Stimulated activated CD8-positive, alpha-beta memory T cell treated with anti-CD3 and anti-CD28 coated beads, Interleukin-7, amount 100 ng/mL, for 4 hours (primary cell): ENCODE data around the gene PAK4.

Source experiments
- DNase-seq, 2 donors: peaks; one replicate each; pipeline ENCODE4 v3.0.0-alpha.2; 2020; ENCODE audit warnings: low read depth in 2 of 2

The PAK4 gene

DNA sequence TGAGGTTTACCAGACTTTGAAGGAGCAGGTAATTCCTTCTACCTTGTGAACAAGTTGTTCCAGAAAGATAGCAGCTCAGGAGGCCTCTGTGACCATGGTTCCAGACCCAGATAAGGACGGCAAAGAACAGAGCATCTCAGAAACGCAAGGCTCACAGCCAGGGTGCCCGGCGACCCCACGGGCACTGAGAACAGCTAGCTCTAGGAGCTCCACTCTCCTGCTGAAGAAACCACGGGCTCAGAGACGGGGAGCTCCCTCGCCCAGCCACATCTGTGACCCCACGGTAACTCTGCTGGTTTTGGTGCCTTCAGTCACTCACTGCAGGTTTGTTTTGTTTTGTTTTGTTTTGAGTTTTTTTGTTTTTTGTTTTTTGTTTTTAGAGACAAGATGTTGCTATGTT is 55.2 kb downstream of the PAK4 start:
- DNase-seq: no peak

DNA sequence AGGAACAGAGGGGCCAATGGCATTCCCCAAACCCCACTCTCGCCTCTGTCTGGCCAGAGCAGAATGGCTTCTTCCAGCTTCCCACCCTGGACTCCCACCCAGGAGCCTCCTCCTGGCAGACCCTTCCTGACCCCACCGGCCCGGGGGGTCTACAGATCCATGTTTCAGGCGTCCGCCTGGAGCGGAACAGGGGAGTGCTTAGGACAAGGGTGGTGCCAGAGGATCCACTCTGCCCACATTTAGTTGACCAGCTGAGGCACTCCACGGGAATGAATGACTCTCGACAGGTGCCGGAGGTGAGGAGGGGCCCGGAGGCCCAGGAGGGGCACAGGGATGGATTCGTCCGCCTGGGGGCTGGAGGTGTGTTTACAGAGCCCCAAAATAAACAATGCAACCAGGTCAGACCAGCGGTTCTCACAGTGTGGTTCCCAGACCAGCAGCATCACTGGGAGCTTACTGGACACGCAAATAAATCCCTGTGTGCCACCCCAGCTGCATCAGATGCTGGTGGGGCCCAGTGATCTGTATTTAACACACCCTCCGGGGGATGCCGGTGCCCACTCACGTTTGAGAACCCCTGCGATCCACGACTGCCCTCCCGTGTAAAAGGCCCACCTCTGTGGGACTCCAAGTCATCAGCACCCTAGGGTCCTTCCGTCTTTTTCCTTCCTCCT is 56.1 kb downstream of the PAK4 start:
- no peak for DNase-seq

DNA sequence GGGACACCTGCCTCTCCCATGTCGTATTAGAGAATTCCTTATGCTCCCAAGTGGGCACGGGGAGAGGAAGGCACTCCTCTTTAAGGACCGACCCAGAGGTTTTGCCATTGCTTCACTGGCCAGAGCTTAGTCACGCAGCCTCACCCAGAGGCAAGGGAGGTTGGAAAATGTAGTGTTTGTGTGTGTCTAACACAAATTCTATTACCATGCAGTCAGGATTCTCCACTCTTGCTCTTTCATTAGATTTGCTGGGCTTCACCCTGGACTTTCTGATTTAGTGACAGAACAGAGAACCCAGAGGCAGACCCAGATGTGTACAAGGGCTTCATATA is 56.6 kb downstream of the PAK4 start:
- DNase-seq: no peak

DNA sequence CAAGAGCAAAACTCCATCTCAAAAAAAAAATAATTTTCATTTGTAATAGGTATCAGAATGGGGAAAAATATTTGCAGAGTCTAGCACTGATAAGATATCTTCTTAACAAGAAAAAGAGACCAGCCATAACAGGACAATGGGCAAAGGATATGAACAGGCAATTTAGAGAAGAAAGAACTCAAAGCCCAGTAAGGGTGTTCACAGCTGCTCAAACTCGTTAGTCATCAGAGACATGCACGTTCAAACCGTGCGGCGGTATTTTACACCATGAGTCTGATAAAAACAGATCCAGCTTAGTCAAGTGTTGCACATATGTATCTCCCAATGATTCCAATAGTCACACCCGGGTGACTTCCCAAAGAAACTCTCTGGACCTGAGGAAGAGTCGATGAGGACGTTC is 57.5 kb downstream of the PAK4 start:
- DNase-seq: no peak

DNA sequence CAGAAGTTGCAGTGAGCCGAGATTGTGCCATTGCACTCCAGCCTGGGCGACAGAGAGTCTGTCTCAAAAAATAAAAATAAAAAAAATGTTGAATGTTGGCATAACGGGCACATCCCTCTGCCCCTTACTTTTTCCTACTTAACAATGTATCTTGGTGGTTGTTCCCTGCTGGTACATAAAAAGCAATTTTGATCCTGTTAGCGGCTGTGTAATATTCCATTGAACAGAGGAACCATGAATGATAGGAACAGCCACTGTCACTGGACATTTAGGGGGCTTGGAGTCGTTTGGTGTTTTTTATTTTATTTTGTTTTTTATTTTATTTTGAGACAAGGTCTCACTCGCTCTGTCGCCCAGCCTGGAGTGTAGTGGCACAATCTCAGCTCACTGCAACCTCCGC is 60.8 kb downstream of the PAK4 start:
- DNase-seq: no peak

DNA sequence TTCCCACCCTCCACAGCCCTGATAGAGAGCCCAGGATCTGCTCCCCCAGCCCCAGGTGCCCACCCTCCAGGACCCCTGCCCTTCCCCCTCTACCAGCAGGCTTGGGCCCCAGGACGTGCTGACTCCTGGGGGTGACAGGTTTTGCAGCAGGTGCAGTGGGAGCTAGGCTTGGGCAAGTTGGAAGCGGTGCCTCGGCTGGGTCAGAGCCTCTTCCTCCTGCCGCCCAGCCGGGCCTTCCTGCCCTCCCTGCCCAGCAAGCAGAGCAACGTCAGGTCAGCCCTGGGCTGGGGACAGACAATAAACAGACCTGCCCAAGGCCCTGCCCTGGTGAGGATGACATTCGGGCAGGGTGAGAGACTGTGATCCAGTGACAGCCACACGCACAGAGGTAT is 62.0 kb downstream of the PAK4 start:
- no peak for DNase-seq

DNA sequence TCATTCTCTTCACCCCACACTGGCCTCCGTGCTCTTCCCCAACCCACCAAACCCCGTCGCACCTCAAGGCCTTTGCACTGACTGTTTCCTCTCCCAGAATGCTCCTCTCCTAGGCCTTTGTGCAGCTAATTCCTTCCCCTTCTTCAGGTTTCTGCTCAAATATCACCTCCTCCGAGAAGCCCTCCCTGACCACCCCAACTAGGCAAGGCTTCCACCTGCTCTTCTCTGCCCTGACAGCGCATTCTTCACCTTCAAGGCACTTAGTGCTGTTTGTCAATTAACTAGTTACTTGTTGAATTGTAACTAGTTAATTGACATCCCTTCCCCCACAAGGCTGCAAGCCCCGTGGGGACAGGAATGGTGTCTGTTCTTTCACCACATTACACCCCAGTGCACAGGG is 63.4 kb downstream of the PAK4 start:
- no peak for DNase-seq

DNA sequence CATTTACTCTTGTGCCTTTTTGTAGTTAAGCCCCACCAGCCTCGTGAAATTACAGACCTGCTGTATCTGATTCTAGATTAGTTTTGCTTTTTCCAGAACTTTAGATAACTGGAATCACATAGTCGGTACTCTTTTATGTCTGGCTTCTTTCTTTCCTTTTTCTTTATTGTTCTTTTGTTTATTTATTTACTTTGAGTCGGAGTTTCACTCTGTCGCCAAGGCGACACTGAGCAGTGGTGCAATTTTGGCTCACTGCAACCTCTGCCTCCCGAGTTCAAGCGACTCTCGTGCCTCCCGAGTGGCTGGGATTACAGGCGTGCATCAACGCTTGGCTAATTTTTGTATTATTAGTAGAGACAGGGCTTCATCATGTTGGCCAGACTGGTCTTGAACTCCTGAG is 65.2 kb downstream of the PAK4 start:
- DNase-seq: no peak

DNA sequence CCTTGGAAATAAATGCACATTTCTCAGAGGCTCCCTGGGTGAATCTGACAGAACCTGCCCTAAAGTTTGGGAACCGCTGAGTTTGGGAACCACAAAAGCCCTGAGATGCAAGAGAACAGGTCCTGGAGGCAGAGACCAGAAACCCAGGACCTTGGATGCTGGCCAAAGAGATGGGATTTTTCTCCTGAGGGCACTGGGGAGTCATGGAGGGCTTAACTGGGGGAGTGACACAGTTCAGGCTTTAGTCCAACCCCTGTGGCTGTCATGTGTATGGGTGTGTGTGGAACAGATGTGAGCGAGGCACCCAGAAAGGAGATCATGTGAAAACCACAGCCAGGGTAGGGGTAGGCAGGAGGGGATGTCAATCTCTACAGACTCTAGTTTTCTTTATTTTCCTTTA is 67.3 kb downstream of the PAK4 start:
- DNase-seq: no peak

DNA sequence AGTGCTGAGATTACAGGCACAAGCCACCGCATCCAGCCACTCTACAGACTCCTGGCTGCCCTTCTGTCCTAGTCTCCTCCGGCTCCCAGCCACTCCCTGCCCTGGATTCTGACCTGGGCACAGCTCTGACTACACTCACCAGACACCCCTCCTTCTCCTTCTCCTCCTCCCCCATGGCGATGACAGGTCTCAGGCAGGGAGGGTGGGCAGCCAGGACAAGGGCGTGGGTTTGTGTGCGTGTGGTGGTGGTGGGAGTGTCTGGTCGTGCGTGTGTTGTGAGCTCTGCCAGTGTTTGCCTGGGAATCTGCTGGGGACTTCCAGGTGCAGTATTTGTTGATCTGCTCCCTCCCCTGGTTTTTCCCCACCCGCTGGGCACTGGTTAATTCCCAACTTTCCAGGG is 68.2 kb downstream of the PAK4 start:
- DNase-seq: no peak

DNA sequence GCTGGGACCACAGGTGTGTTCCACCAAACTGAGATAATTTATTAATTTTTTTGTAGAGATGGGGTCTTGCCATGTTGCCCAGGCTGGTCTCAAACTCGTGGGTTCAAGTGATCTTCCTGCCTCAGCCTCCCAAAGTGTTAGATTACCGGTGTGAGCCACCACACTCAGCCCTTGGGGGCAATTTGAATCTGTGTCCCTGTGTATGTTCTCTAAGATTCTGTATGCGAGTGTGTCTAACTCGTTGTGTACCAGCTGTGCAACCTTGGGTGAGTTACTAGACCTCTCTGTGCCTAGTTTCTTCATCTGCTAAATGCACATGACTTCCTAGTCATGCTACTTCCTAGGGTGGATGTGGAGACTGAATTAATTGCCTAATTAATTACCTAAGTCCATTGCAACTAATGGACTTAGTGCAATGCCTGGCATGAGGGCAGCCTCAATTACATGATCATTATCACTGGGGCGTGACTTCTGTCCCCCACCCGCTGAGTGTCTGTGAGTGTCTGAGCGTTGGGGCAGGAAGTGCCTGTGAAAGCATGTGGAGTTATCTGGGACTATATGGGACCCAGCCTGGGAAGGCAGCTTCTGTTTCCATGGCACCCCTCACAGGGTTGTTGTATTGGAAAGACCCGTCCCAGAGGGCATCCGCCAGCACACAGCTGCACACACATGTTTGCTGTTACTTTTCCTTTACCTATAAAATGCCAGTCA is 69.4 kb downstream of the PAK4 start:
- DNase-seq: no peak

DNA sequence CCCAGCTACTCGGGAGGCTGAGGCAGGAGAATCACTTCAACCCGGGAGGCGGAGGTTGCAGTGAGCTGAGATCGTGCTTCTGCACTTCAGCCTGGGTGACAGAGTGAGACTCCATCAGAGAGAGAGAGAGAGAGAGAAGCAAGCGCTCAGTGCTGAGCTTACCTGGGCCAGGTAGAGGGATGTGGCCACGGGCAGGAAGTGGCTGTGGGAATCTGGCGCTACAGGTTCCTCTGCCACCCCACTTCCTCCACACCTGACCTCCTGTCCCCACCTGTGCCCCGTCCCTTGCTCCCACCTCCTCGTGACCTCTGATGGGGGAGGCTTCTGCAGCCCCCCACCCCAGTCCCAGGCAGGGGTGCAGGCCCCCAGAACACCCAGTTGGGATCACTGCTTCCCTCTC is 70.2 kb downstream of the PAK4 start:
- DNase-seq: no peak

DNA sequence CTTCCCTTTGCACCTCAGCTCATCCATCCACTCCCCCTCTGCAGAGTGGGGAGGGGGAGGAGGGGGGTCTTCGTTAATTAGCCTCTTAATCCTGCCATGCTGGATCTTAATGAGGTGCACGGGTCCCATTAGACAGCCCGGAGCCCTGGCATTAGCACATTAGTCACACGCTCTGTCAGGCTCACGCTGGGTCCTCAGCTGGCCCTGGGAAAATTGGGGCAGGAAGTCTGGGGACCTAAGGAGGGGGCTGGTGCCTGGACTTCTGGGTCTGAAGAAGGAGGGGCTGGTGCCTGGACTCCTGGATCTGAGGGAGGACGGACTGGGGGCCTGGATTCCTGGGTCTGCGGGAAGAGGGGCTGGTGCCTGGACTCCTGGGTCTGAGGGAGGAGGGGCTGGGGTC is 70.7 kb downstream of the PAK4 start:
- DNase-seq: no peak

DNA sequence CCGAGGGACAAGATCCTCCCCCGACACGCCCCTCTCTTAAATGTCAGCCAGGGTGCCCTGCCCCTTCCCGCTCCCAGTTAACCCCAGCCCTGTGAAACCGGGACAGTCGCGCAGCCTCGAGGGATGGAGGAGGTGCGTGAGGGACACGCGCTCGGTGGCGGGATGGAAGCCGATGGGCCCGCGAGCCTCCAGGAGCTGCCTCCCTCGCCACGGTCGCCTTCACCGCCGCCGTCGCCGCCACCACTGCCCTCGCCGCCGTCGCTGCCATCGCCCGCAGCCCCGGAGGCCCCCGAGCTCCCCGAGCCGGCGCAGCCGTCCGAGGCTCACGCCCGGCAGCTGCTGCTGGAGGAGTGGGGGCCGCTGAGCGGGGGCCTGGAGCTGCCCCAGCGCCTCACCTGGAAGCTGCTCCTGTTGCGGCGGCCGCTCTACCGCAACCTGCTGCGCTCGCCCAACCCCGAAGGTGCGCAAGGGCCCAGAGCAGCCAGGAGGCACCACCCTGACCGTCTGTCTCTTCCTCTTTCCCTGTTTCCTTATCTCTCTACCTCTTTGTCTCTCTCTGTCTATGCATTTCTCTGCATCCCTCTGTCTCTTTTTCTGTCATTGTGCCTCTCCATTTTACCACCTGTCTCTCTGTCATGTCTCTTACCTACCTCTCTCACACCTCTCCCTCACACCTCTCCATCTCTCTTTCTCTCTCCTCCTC is 71.4 kb downstream of the PAK4 start, which contains the start of gene NCCRP1:
Gene NCCRP1 (plus strand): TSS at position 105 of the 703 bp plus-strand sequence. CDS start 19 bp downstream, at position 124.
- DNase-seq: no peak

DNA sequence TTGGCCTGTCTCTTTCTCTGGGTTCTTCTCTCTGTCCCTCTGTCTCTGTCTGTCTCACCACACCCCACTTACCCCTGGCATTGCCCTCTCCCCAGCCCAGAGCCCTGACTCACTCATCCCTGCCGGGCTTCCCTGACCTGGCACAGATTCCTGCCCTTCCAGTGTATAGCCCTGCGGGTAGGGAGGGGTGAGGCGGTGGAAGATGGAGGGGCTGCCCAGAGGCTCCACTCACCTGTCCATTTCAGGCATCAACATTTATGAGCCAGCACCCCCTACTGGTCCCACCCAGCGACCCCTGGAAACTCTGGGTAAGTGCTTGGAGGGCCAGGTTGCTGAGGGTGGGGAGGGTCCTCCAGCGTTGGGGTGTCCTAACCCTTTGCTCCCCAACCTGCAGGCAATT is 72.2 kb downstream of the PAK4 start:
- DNase-seq: no peak

DNA sequence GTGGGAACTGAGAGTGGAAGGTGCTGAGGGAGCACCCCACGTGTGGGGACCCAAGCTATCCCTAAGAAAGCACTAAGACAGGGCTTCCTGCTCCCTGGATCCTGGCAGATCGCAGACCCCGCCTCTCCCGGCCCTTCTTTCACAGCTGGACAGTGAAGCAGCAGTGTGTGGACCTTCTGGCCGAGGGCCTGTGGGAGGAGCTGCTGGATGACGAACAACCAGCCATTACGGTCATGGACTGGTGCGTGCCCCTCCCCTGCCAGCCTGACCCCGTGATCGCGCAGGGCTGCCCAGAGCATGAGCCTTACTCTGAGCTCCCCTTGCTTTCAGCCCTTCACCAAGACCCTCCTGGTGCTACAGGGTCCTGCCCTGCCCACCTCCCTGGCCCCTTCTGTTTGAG is 73.4 kb downstream of the PAK4 start:
- no peak for DNase-seq

DNA sequence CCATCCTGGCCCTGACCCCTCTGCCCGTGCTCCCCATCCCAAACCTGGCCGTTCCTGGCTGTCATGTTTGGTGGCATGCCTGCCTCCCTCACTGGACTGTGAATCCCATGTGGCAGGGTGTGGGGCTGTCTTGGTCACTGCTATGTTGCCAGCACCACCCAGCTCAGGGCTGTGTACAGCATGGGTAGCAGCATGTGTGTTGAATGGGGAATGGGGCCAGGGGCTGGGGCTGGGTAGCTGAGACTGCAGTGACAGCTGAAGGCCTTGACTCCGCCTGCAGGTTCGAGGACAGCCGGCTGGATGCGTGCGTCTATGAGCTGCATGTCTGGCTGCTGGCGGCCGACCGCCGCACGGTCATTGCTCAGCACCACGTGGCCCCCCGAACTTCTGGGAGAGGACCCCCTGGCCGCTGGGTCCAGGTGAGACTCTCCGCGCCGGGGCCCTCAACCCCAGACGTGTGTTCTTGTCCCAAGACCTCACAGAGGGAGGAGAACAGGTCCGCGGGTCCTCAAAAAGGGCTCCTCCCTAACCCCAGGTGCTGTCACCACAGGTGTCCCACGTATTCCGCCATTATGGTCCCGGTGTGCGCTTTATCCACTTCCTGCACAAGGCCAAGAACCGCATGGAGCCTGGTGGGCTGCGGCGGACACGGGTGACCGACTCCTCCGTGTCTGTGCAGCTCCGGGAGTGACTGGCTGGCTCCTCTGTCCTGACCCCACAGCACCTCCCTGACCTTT is 74.6 kb downstream of the PAK4 start:
- no peak for DNase-seq

DNA sequence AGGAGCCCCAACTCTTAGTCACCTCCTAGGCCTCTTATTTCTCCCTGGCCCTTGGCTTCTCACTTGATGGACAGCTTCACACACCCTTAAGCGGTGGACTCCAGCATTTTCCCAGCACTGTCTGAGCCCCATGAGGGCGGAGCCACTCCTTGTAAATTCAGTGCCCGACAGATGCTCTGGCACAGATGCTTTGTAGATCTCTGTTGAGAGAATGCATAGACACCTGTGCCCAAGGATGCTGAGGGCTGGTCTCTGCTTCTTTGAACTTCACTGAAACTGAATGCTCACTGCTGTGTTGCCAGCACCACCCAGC is 75.2 kb downstream of the PAK4 start:
- no peak for DNase-seq

DNA sequence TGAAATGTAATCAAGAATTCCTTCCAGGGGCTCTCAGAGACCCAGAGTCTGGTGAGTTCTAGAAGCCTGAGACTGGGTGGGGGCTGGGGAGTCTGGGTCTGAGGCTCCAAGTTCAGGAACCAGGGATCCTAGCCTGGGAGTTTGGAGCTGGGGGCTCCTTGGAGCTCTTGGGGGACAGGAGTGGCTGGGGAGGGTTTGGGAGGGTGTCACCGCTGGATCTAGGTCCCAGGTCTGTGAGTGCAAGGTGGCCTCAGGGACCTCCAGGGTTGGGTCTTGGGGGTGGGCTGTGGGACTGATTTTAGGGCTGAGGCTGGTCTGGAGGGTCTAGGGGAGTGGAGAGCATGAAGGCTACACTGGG is 77.4 kb downstream of the PAK4 start:
- no peak for DNase-seq

DNA sequence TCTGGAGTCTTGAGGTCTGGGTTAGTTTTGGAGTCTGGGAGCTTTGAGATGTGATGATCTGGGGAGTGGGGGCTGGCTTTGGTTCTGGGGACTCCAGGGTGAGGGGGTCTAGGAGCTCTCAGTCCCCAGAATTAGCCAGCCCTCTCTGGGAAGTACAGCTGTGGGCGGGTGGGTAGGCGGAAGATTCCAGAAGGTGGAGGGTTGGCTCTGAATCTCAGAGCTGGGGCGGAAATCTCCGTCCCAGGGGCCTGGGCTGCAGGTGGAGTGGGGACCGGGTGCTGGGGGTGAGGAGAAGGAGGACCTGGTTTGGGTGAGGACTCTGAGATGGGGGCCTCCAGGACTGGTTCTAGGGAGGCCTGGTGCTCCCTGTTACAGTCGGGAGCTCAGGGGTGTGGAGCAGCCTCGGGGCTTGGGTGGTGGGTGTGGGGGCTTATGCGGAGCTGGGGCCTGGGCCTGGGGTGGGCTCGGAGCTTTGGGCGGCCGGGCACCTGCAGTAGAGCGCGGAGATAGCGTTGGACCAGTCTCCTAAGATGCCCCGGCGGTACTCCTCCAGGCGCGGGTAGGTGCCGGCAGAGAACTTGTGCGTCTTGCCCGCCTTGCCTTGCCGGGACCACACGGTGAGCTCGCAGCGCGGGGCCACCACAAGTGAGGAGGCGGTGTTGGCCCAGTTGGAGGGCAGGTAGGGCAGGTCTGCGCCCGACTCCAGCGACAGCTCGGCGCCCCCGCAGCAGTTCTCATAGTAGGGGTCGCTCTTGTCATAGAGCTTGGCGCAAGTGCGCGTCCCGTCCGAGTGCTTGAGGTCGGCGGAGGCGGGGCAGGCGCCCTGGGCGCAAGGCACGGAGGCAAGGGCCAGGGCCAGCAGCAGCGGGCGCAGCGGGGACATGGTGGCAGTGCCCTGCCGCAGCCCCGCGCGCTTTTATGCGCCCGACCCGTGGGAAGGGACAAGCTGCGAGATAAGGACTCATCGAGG is 78.1 kb downstream of the PAK4 start, which contains the start of gene SYCN:
Gene SYCN (minus strand): TSS at position 892 of the 970 bp plus-strand sequence. CDS start 9 bp downstream, at position 883.
- no peak for DNase-seq

DNA sequence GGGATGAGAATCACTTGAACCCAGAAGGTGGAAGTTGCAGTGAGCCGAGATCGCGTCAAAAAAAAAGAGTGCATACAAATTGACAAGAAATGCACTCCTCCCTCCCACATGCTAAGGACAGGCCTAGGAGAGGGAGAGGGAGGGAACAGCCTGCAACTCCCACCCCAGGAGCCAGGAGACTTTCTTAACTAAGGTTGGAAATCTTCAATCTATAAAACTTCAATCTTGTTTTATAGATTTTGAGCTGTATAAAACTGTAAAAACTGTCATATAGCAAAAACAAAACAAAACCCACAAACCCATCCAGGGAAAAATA is 79.8 kb downstream of the PAK4 start:
- DNase-seq: no peak

DNA sequence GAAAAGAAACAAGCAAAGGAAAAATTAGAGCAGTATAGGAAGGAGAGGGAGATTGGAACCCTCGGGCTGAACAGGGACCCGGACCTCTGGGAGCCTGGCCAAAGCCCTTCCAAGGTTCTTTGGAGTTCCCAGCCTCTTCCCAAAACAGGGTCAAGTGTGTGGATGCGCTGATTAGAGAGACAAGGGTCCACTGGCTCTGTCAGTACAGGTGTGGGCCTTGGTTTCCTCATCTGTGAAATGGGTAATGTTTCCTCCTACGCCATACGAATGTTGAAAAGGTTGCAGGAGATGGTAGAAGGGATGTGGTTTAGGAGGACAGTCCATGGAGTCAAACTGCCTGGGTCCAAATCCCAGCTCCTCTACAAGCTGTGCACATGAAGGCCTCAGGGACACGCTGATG is 80.5 kb downstream of the PAK4 start:
- DNase-seq: no peak
